GM18861 (cell line): Measurements from ENCODE around the gene DARS2.

ENCODE experiments used
- ATAC-seq: cut with Tn5 transposase; IDR thresholded peaks from one replicate; pipeline ENCODE4 v1.9.1; 2021; ENCODE audit not compliant: unreplicated experiment

The DARS2 gene

DNA sequence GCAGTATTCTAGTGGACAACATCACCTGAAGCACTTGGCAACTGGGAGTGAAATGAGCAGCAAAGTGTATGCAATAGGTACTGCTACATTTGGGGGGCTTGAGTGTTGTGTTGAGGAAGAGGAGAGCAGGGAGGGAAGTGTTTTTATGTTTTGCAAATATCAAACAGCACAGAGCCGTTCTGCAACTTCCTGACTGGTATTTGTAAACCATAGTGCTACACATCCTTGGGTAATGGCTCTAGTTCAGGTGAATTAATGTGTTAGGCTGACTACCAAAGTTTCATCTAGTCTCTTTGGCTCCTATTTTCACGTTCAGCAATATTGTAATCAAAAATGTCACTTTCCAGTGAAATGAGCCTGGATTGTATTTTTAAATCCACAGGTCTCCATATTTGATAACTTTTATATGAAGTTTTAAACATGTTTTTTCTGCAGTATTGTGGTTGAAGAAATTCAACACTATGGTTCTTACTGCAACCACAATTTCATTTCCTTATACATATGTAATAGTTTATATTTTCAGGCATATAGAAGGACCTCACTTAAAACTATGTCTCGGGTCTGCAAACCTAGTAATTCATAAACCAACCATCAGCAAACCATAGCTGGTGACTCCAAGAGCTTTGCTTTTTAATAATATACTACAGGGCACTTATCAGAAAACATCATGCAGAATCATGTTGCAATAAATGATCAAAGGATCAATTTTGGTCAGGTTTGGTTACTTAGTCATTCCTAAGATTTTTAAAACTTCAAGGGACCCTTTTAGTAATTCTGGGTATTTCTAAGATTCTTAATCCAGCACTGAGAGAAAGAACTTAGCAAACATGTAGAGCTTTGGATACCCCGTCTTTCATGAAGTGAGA is 62.5 kb downstream of the DARS2 start:
- no peak for ATAC-seq

DNA sequence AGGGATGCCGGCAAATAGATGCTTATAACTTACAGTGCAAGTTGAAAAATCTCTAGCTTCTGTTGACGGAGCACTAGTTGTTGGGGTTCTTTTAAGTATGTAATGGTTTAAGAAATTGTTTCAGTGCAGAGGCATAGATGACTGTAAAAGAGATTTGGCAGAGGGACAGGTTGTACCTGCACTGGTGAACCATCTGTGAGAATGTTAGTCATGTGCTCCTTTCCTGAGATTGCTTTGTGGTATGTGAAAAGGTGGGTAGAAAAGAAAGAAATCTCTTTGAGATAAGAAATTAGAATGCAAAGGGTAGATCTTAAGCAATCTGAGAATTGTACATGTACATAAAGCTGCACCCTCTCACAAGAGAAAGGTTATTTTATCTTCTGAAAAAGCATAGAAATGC is 63.2 kb downstream of the DARS2 start:
- no peak for ATAC-seq

DNA sequence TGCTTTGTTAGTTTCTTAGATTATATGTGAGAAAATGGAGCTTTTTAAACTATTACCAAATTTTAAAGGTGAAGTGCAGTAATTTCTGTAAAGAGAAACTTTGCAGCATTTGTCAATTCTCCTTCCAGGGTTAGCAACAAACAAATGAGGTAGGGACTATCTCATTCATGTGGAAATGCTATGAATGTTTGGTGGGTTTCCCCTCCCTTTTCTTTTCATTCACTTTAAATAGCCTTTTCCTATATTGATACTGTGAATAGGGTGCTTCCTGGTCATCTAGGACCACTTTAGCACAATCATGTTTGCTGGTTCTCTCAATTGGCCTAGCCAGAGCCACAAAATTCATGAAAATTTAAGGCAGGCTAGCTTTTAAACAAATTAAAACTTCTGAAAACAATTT is 64.3 kb downstream of the DARS2 start:
- ATAC-seq = no peak

DNA sequence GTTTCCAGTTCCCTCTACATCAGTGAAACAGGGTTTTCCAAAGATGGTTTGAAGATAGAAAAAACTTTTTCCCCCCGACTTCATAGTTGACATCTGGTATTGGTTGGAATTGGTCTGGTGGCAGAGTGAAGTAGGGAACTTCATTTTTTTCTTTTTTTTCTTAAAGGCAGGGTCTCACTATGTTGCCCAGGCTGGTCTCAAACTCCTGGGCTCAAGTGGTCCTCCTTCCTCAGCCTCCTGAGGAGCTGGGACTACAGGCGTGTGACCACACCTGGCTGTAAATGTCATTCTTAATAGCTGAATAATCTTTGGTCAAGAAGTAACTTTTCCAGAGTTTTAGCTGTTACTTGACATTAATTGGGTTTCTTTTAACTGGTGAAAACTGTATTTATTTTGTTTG is 65.4 kb downstream of the DARS2 start:
- no peak for ATAC-seq

DNA sequence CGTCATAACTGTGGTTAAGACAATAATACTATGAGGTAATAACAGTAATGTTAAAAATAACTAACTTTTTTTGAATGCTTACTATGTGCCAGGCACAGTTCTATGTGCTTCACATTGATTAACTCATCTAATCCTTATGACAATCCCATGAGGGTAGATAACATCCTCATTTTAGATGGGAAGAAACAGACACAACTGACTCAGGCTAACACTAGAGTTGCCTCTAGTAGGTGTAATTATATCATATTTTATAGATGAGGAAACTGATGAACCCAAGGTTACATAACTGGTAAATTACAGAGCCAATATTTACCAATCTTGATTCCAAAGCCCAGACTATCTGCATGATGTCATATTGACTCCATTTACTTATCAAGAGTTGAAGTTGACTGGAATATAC is 69.1 kb downstream of the DARS2 start:
- ATAC-seq = no peak

DNA sequence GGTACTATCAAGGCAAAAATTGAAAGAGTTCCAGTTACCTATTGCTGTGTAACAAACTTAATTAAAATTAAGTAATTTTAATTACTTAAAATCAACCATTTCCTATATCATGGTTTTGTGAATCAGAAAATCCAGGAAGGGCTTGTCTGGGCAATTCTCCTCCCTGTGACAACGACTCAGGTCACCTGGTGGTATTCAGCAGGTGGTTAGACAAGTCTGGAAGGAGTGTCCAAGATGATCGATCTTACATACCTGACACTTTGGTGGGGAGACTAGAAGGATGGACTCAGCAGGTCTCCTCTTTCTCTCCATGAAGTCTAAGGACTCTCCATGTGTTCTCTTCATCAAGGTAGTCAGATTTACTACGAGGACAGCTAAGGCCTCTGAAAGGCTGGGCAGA is 69.7 kb downstream of the DARS2 start:
- no peak for ATAC-seq

DNA sequence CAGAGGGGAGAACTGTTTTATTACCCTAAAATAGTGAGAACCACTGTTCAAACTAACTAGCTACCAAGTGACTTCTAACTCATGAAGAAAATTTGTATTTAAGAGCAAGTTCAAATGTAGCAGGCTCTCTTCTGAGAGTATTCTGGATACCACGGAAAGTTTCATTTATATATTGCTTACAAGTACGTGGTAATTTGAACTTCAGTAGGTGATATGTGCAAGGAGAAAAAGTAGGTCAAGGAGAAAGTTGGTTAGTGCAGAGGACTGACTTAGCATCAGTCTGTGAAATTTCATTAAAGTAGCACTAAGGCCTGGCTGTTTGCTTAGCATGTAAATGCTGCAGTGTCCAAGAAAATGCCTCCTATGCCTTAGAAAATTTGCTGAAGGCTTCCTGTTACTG is 76.0 kb downstream of the DARS2 start:
- no peak for ATAC-seq

DNA sequence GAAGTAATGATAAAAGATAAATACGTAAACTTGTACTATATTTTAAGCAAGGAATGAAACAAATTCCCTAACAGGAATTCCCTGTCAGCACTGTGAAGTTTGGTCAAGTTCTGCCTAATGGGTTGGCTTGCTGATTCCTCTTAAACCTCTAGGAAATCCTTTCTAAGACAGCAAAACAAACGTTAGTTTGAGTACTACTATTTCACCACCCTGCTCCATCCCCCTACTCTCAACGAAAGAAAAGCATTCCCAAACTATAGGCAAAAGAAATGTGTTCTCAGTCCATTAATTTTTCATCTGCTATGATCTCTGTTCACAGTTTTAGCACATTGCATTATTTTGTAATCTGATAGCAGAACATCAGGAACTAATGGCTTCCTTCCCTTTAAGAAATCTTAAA is 76.5 kb downstream of the DARS2 start:
- ATAC-seq = no peak

DNA sequence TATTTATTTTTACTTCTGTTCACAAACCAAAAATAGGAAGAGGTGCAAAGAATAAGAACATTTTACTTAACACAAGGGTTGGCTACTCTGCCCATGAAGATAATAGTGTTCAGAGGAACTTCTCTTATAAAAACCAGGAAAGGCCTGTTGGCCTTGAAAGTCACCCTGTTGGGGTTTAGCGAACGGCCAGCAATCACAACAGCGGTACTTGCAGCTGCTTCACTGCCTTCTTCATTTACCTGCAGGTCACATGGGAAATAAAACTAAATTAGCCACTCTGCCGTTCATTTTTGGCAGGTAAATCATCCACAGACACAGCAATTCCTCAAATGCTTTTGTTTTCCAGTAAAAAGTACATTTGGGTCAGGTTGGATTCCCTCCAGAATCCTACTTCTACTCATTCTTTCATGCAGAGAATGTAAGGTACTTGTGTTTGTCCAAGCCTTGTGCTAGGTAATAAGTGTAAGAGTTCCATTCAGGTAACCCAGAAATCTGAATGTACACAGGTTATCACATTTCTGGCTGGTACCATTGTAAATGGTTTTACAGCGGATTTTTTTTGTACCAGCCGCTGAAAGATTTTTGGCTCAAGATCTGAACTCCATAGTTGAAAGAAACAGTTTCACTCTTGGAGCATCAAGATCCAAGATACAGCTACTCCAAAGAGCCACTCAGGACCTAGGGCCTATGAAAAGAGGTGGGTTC is 79.5 kb downstream of the DARS2 start:
- ATAC-seq = no peak
